Stimulated activated CD4-positive, alpha-beta T cell treated with anti-CD3 and anti-CD28 coated beads, TNF-alpha, amount 100 ng/mL, for 48 hours (primary cell): Measurements from ENCODE around the gene FALEC.
A peak's percentile ranks its signal among the peaks of the same experiment; 100 is the strongest.
"Not testable (repeated sequence)": the region's sequence is repeated elsewhere in the genome, so short reads cannot be mapped to it uniquely, and the experiment has no call there.

ENCODE experiments used
- DNase-seq, 3 donors: peaks; one replicate each; pipeline ENCODE4 v3.0.0-alpha.2; 2020; ENCODE audit warnings: low read depth in 3 of 3

Gene FALEC

GRCh38 chr1:150558761-150559655 lies 43.5 kb downstream of the FALEC start:
- no peak for DNase-seq

- no peak for DNase-seq
Observed at GRCh38 chr1:150559656-150560010, 44.1 kb downstream of the FALEC start.

DNA sequence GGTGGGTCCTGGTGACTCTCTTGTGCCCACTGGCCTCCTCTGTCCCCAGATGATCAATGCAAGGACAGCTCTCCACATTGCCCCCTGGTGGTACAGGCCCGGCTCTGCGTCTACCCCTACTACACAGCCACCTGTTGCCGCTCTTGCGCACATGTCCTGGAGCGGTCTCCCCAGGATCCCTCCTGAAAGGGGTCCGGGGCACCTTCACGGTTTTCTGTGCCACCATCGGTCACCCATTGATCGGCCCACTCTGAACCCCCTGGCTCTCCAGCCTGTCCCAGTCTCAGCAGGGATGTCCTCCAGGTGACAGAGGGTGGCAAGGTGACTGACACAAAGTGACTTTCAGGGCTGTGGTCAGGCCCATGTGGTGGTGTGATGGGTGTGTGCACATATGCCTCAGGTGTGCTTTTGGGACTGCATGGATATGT lies 44.5 kb downstream of the FALEC start:
- DNase-seq: peak; percentile 54 to 76 (median 63)

- DNase-seq: peak; percentile 77 to 86 (median 80)
Observed at GRCh38 chr1:150560576-150561253, 45.2 kb downstream of the FALEC start.

DNA sequence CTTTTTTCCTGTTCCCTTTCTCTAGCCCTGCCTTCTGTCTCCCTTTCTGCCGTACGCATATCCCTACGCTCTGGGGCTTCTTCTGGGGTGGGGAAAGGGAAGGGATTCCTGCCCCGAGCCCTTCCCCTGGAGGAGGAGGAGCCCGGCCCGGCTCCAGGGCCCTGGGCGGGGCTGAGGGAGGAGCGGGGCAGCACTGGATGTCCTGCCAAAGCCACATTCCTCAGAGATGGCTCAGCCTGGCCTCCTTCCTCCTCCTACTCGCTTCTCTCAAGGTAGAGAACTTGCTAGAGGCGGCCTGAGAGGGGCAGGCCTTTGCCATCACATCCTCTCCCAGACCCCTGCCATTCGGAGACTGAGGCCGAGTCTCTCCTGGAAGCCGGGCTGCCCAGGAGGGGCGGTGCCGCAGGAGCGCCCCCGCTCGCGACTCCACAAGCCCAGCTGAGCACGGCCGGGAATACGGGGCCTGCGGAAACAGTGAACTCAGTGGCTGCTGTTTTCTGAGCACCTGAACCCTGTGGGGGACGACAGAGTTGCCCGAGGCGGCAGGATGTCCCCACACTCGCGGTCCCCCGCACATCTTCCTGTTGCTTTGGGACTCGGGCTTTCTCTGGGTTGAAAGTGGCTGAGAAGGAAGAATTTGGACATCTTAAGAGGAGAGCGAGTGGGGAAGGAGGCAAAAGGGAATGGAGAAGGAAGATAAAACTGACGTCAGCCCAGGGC lies 45.9 kb downstream of the FALEC start:
- DNase-seq: peak in 2 of 3 donors; percentile 54 to 55

DNA sequence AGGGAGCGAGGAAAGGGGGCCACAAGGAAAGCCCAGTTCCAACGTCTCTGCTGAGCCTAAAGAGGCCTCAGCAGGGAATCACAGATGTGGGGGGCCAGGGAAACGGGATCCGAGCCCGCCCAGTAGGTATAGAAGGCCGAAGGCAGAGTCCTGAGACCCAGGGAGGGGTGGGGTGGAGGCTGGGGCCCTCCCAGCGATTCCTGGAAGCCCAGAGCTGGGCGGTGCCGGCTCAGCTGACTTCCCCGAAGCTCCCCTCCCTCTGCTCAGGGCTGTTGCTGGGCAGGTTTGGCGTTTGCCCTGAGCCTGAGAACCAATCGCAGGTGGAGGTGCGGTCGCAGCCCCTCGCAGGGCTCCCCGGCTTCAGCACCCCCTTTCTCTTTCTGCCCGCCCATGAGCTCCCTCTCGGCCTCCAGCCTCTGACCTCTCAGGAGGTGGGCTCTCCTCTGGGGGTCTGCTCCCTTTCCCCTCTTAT lies 46.5 kb downstream of the FALEC start:
- peak; percentile 81 to 88 (median 86) for DNase-seq

DNA sequence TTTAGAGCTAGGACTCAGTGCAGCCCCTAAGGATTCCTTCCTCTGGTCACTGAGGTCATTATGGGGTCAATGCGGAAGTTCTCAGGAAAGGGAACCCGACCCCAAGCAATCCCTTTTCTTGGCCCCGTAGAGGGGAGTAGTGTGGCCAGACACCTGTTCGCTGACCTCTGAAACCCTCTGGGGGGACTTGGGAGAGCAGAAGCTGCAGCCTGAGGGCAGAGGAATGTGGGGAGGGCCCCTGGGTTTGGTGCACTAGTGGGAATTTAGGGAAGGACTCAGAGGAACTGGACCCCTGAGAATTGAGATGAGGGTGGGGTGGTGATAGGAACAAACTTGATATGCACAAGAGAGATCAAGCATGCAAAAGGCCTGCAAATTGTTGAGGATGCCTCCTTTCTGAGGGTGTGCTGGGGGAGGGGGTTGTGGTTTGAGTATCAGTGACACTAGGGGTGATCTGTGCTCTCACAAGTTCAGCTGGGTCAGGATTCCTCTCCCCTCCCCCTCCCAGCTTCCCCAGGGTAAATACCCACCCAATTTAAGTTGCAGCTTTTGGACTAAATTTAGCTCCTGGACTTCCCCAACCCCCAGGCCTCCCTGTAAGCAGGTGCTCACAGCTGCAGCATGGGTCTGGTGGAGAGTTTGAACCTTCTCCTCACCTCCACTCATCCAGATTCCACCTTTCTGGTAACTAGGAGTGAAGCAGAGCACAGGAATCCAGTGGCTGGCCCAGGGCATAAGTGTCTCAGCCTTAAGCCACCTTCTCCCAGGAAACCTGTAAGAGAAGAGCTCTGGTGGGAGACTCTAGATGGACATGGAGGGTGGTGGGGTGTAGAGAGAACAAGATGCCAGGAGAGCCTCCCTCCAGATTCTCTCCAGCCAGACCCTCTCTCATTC lies 47.1 kb downstream of the FALEC start:
- peak; percentile 47 to 83 (median 78) for DNase-seq

DNA sequence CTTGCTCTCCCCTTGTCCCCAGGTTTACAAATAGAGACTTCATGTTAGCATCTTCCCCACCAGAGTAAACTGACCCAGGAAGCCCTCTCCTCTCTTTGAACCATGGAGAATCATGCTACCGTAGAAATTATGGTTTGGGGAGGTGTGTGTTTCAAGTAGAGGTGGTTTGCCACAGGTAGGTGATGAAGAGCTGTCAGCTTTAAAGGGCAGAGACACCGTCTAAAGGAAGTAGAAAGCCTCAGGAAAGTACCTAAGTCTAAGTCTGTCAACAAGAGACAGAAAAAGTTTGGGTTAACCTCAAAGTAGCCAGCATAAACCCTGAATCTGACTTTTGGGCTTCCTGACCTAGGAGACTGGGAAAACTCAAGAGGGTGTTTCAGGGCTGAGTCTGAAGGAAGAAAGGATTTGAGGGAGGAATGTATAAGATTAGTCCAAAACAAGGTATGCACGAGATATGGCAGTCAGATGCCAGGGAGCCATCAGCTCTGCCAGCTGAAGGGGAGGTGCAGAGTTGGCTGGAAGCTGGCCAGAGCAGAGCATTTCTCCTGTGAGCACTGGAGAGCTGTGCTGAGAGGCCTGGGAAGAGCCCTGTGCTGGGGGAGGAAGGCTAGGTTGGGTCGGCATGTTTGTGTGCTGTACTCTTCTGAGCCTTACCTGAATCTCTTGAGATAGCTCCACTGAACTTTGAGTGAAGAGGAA lies 47.9 kb downstream of the FALEC start:
- DNase-seq: no peak

DNA sequence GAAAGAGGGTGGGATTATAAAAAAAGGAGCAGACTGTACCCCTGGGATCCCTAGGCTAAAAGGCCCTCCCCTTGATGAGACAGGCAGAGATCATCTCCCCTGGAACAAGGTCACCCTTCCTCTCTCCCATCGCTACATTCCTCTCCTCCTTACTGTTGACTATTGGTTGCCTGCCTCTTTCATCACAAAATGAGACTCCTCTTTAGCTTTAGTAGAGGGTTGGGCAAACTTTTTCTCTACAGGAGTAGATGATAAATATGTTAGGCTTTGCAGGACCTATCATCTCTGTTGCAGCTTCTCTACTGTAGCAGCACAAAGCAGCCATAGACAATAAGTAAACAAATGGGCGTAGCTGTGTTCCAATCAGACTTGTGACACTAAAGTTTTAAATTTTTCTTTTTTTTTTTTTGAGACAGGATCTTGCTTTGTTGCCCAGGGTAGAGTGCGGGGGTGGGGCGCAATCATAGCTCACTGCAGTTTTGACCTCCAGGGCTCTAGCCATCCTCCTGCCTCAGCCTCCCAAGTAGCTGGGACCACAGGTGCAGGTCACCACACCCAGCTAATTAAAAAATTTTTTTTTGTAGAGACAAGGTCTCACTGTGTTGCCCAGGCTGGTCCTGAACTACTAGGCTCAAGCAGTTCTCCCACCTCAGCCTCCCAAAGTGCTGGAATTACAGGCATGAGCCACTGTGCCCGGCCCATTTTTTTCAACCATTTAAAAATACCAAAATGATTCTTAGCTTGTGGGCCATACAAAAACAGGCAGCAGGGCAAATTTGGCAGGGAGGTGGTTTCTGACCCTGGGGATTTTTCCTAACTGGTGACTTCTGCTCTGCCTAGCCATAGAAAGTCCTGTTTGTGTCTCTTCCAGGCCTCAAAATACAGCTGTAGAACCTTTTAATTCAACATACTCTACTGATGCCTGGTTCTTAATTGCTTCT lies 48.8 kb downstream of the FALEC start:
- DNase-seq: no peak

GRCh38 chr1:150565240-150565991 lies 49.9 kb downstream of the FALEC start:
- DNase-seq: not testable (repeated sequence)

- DNase-seq: no peak
Observed at GRCh38 chr1:150566589-150567340, 51.2 kb downstream of the FALEC start.

DNA sequence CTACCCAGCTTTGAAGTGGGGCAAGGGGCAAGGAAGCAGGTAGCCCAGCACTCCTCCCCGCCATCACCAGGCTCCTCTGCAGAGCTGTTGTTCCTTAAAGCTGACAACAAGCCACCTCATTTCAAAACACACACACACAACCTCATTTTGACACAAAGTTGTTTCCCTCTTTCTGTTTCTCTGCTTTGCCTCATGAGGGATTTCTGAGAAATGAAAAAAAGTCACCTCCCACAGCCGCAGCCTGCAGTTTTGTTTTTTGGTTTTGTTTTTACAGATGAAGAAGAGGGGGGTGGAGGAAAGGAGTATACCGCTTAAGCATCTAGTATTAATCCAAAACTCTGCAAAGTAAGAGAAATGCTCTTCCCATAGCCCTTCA lies 51.8 kb downstream of the FALEC start:
- DNase-seq: peak in 2 of 3 donors; percentile 45 to 55

DNA sequence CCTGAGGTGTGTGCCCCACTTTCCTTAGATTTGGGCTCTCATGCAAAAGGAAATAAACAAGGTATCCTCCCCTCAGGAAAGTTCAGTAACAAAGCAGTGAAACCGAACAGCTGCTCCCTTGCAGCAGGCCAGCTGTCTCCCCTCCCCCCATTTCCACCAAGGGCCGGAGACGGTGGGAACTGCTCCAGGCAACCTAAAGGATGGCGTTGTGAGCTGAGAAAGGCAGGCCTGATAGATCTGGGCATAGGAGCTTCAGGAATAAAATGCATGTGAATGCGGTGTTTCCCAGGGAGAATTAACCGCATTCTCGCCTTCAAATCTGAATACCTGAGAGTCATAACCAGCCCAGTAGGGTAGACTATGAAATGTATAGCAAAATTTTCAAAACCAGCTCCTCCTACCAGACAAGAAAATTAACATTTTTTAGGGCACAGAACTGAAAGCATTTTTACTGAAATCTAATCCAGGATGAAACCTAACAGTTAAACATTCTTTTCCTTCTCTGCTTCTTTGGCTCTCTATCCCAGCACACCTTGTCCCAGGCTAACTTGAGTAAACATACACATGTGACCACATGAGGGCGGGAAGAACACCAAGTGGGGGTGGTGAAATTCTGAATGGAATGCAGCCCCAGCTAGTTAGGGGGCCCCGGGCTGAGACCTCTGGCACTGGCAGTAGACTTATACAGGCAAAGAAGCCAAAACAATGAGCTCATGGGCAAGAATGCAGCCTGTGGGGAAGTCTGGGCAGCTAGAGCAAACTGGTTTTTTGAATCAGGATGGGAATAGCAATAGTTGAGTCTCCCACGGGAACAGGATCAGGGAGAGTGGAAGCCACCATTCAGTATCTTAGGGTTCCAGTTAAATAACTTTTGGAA lies 52.4 kb downstream of the FALEC start:
- no peak for DNase-seq

DNA sequence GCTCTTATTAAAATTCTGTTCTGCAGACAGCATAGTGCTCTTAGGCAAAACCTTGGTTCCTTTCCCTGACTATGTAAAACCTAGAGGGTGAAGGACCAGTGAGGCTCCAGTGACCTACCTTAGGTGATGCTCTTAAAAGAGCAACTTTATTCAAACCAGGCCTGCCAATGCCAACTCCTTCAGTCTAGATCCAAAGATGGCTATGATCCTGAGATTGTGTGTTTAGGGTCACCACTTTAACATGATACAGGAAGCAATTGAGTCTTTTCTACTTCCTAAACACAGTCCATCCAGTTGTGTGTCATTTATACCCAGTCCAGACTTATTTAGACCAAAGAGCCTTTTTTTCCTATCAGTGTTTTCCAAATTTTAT lies 53.0 kb downstream of the FALEC start:
- DNase-seq: no peak

DNA sequence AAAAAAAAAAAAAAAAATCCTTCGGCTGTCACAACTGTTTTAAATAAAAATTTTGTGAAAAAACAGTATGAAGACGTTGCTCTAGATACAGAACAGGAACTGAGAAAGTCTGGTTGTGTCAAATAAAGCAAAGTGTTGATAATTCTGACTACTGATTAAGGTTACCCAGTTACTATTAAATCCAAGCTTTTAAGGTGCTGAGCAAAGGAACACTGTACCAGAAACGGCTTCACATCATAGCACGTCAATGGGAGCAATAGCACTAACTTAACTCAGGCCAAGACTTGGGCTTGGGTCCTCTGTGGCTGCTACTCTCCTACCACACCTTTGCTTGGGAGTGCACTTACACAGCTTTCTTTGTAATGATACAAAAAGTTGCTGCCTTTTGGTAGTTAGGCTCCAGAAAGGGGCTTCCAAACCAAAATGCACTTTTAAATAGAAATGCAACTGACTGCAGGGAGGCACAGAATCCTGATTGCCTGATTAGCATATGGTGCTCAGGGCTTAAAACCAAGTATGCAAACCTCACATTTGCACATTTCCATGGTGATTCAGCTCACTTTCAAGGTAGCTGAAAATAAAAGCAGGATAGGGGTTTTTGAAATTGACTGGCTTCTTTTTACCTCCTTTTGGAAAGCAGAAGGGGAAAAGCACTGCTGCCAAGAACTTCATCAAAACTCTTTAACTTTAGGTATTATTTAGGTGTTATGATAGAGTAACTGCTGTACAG lies 57.5 kb downstream of the FALEC start:
- DNase-seq: no peak

GRCh38 chr1:150573648-150574071 lies 58.1 kb downstream of the FALEC start:
- not testable (repeated sequence) for DNase-seq
